ENCODE data around the gene HPCAL4.

Gene HPCAL4

DNA sequence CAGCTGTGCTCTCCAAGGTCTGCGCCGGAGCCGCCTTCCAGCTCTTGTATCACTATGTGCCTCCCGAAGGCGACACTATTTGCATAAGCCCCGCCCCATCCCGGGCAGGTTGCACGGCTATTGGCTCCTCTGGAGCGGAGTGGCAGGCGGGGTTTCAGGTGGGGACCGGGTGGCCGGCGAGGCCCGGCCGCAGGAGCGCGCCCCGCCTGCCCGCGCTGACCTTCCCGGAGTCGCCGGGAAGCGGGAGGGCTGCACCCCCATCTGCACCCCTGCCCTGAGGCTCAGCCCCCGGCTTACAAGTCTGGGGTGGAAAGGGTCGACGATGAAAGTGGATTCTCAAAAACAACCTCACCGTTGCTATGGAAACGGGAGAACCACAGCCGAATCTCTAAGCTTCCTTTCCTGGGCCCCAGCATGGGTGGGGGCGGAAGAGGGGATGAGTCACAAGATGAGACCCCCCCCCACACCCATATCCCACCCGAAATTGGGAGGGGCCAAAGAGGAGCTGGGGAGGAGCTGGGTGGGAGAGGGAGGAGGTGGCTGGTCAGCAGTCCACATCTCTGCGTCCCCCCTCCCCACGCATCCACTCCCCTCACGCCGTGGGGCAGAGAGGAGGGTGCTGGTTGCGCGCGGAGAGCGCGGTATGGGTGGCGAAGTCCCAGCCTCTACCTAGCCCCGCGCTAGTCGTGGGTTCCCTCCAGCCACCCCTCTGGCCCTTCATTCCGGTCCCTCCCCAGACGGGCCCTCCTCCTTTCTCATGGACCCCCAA, at the start of gene HPCAL4:
Gene HPCAL4, minus strand, starts transcription at position 51 of the 769 bp plus-strand sequence. CDS start 6,830 bp downstream, outside the sequence.
- DNase-seq (ENCODE audit: low read depth in 2 of 2): peak; percentile 71 to 87

DNA sequence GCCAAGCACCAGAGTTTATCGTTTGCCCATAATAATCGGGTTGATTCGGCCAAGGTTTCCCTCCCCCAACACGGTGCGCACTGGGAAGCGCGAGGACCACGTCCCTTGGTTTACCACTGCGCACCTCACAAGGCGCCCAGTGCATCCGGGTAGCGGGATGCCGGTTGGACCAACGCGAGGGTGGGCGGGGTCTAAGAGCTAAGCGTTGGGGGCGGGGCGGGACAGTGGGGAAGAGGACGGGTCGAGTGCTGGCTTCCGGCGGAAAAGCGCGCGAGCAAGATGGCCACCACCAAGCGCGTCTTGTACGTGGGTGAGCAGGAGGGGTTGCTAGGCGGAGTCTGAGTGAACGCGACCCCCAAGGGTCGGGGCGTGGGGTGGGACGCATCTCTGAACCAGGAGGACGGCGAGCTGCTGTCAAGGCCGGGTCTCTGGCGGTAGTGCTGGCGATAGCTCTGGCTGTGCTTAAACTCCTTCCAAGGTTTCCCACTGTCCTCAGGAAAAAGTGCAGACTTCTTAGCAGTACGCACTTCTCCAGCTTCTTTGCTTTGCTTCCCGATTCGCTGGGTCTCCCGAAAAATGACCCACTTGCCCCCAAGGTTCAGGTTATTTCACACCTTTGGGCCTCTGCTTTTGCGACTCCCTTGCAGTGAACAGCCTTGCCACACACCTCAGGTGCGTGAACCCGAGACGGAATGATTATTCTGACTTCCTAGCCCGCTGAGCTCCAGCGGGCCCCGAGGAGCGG, 47.6 kb upstream of the HPCAL4 start, which contains the start of gene PPIE:
Gene PPIE, plus strand, starts transcription at position 261 of the 745 bp plus-strand sequence. Its CDS starts 19 bp downstream, at position 280.
- peak; percentile 89 to 91 for DNase-seq (ENCODE audit: low read depth in 2 of 2)

DNA sequence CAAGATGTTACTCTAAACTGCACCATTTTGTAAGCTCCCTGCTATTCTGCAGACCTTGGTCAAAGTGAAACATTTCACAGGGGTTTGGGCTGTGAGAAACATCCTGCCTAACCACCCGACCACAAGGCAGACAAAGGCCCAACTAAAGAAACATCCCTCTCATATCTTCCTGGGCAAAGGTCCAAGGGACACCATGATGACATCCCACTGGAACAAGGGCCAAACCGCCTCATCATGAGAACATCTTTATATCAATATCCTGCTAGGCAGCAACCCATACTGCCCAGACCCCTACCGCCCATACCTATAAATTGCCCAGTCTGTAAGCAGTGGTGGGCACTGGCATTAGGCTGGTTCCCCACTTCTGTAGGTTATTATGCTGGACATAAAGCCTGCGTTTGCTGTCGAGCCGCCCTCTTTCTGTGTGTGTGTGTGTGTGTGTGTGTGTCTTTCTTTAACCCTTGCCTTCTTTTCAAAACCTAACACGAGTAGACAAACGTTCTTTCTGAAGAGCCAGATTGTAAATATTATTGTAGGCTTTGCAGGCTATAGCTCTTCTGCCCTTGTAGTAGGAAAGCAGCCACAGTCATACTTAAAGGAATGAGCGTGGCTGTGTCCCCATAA, 46.4 kb upstream of the HPCAL4 start:
- DNase-seq (ENCODE audit: low read depth in 2 of 2): no peak

DNA sequence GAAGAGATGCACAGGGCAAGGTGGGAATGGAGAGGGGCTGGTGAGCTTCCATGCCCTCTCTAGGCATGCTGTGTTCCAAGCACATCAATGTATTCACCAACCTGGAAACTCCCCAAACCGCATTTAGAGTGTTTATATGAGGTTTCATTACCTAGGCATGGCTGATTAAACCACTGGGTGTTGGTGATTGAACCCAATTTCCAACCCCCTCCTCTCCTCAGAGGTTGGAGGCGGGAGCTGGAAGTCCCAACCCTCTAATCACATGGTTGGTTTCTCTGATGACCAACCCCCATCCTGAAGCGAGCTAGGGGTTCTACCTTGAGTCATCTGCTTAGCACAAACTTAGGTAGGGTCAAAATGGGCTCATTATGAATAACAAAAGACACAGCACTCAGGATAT, 44.5 kb upstream of the HPCAL4 start:
- DNase-seq (ENCODE audit: low read depth in 2 of 2): no peak

DNA sequence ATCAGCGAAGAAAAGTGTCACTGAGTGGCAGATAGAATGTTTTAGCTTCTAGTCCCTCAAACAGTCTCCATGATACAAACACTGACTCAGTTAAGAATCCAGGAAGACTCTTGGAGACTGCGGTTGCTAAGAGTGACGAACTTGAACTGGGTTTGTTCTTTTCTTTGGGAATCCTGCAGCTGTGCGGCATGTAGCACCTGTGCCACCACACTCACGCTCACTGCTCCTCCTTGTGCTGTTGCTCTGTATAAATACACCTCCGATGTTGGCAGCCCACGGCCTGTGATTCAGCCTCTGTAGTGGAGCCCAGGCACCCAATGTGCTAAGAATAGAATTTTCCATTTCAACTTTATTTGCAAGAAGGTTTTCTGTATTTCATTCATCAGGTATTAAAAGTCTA, 41.9 kb upstream of the HPCAL4 start:
- no peak for DNase-seq (ENCODE audit: low read depth in 2 of 2)

DNA sequence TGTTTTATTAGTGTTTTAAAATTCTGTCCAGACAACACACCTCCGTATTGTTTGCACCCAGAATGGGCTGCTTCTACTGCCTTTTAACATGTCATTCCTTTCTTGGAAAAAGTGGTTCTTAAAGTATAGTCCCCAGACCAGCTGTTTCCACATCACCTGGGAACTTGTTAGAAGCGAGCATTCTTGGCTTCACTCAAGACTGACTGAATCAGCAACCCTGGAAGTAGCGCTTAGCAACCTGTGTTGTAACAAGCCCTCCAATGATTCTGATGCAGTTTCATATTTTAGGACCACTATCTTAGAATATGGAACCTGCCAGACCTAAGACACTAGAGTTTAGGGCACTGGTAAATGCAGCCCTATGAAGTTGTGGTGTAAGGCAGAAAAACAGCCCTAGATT, 41.5 kb upstream of the HPCAL4 start:
- DNase-seq (ENCODE audit: low read depth in 2 of 2): no peak

DNA sequence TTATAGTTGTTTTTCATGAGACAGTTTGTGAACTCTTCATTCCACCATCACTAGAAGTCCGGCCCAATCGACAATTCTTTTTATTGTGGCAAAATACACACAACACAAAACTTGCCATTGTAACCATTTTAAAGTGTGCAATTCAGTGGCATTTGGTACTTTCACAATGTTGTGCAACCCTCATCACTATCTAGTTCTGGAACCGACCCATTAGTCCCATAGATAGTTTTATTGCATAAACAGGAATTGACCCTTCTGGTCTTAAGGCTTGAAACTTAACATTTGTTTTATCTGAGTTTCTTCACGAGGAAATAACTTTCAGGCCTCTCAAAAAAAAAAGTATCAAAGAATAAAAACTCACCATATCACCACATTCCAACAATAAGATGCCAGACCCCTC, 38.6 kb upstream of the HPCAL4 start:
- DNase-seq (ENCODE audit: low read depth in 2 of 2): no peak

DNA sequence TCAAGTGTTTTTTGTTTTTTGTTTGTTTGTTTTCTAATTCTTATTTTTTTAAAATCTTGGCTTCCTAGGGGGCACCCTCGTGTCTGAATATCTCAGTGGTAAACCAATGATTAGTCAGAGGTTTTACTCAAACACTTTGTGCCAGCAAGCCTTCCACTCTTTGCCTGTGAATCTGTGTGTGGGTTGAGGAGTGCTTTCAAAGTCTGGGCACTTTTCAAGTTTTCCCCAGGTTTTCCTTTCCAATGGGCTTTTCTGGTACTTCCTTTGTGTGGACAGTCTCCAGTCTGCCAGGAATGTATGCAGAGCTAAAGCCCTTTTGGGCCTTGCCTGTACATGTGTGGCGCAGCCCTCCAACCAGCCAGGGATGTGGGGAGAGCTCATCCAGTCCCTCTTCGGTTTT, 37.8 kb upstream of the HPCAL4 start:
- DNase-seq (ENCODE audit: low read depth in 2 of 2): no peak

DNA sequence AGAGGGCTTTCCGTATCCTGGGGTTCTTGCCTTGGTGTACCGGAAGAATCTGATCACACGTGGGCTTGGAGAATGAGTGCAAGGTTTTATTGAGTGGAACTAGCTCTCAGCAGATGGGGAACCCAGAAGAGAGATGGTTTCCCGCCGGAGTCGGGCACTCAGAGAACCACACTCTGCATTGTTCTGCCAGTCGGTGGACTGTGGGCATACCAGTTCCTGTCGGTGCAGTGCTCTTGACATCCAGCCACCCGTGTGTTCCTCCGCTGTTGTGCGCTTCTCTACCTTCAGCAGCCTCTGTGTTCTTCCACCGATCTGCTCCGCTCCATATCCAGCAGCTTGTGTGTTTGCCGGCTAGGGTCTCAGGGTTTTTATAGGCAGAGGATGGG, 36.7 kb upstream of the HPCAL4 start:
- no peak for DNase-seq (ENCODE audit: low read depth in 2 of 2)

DNA sequence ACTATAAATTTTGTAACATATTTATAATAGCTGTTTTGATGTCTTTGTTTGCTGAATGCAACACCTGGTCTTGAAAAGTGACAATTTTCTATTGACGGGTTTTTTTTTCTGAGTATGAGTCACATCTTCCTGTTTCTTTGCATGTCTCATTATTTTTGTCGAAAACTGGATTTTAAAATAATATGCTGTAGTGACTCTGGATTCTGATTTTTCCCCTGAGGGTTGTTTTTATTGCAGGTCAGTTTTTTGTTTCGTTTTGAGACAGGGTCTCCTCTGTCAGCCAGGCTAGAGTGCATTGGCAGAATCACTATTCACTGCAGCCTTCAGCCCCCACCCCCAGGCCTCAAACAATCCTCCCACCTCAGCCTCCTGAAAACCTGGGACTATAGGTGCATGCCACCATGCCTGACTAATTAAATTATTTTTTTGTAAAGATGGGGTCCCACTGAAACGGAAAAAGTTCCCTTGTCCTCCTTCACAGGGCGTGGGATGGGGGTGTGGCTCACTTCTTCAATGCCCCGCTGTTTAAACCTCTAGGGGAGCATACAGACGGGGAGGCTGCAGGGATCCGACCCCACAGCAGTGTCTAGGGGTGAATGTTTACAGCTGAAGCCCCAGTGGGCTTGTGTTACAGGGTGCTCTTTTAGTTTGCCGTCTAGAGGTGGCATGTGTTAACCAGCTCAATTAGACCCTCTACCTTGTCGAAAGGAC, 36.1 kb upstream of the HPCAL4 start:
- no peak for DNase-seq (ENCODE audit: low read depth in 2 of 2)

DNA sequence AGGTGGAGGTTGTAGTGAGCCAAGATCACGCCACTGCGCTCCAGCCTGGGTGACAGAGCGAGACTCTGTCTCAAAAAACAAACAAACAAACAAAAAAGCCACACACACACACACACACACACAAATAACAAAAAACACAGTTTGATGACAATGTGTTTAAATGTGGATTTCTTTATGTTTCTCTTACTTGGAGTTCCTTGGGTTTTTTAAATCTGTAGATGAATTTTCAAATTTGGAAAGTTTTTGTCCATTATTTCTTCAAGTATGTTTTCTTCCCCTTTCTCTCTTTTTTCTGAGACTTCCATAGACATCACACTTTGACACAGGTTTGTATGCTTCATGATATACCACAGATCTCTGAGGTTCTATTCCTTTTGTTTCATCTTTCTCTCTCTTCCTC, 35.4 kb upstream of the HPCAL4 start:
- no peak for DNase-seq (ENCODE audit: low read depth in 2 of 2)

DNA sequence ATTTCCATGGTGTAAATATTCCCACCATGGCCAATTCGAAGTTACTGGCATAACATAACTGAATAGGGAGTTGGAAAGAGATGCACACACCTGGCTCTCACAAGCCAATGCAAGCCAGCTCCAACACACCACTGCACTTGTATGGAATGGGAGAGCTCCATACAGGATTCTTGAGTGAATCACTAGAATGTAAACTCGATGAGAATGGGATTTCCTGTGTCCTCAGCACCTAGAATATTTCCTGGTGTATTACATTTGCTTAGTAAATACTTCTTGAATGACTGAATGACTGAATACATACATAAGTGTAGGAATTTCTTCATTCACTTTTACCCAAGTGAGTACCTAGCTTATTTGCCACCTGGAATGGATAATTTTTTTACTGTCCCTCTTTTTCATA, 31.3 kb upstream of the HPCAL4 start:
- no peak for DNase-seq (ENCODE audit: low read depth in 2 of 2)

DNA sequence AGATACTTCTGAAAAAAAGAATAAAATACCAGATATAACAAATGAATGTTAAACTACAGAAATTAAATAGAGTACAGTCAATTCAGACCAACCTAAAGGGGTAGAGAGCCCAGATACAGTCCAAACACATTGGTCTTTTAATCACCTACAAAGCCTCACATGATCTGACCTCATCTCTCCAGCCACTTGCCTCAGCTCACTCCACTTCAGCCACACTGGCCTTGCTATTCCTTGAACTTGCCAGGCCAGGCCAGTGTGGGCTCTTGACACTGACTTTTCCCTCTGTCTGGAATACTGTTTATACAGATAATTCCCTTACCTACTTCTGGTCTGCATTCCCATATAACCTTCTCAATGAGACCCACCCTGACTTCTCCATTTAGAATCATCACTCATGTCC, 30.4 kb upstream of the HPCAL4 start:
- no peak for DNase-seq (ENCODE audit: low read depth in 2 of 2)

DNA sequence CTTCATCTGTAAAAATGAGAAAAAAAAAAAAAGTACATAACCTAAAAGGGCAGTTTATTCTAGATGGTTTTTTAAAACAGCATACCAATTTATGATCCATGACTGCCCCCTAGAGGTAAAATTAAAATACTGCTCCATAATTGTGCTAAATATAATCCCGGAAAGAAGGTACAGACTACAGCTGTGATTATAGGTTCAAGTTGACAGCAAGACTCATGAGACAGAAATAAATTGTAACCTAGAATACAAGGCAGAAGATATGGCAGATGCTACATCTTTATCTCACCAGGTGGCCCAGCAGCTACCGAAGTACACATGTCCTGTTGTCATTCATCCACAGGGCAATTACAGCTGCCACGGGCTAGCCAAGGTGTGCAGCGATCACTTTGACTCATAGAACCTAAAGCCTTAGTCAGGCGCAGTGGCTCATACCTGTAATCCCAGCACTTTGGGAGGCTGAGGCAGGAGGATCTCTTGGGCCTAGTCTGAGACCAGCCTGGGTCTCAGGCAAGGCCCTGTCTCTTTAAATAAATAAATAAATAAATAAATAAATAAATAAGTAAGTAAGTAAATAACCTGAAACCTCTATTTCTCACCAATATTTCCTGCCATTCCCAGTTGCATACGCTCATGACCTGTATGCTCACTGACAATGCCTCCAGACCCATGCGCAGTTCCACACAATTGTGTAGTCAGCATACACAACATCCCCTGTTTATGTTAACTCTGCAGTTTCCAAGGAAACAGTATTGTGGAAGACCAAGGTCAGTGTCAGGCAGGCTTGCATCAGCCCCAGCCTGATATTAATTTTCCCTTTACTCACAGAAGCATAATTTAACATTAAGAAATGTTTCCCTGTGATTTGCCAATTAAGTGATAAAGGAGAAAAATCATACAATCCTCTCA, 29.1 kb upstream of the HPCAL4 start:
- DNase-seq (ENCODE audit: low read depth in 2 of 2): no peak

DNA sequence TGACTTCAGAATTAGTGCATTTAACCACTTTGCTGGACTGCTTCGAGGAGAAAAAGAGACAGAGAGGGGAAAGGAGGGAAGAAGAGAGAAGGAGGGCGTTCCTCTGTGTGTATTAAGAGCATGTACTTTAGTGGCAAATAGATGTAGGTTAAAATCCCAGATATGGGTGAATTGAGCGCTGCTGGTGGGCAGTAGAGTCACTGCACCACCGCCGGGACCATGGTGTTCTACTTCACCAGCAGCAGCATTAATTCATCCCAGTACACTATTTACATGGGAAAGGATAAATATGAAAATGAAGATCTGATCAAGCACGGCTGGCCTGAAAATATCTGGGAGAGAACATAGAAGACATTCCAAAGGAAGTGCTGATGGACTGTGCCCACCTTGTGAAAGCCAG, 26.6 kb upstream of the HPCAL4 start:
- DNase-seq (ENCODE audit: low read depth in 2 of 2): no peak

DNA sequence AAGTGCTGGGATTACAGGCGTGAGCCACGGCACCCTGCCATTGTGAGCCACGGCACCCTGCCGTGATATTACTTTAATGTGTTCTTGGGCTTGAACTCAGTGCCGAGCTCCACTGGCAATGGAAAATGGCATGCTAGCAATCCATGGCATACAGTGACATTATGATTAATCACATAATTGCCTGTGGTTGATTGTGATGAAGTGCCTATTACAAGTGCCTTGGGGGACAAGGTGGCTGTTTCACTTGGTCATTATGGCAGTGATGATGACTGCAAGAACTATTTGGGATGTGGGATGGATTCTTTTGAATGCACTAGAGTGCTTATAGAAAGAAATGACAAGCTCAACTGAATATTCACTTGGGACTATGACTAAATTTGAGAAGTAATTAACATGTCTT, 22.3 kb upstream of the HPCAL4 start:
- no peak for DNase-seq (ENCODE audit: low read depth in 2 of 2)

DNA sequence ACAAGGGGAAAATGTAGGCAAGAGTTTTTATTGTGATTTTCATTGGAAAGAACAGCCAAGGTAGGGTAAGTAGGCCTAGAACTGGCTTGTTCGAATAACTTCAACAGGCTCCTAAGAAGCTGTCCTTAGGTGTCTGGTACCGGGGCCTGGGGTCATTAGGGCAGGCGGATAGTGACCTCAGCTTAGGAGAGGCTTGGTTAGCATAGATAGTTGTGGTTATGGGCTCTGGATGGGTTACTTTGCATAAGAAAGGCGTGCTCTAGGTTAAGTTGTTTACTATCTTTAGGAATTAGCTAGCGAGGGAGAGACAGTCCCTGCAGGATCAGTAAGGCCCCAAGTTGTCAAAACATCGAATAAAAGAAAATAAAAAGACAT, 20.7 kb upstream of the HPCAL4 start:
- no peak for DNase-seq (ENCODE audit: low read depth in 2 of 2)

DNA sequence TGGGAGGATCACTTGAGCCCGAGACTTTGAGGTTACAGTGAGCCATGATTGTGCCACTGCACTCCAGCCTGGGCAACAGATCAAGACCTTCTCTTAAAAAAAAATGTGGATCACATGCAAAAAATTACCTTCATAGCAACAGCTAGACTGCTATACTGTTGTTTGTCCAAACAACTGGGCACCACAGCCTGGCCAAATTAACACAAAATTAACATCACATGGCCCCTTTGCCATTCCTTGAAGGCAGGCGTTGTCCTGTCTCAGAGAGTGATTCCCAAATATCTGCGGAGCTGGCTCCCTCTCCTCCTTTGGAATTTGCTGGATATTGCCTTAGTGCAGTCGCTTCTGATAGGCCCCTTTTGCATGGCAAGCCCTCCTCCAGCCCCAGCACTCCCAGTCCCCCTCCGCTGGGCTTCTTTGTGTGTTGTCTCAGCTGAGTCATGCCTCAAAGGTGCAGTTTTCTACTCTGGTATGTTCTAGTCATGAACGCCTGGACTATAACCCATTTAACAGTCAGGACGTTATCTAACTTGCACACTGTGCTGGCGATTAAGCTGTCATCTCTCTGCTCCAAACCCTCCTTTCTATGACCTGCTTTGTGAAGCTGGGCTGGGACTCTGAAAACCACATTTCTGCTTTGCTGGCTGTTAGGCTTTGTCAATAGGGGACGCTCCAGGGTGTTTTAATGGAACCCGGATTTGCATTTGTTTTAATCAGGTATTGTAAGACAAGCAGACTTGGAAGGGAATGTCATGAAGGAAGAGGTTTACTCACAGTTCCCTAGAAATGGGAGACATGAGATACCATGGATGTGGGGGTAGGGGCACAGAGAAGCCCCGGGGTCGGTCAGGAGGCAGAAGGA, 20.1 kb upstream of the HPCAL4 start:
- DNase-seq (ENCODE audit: low read depth in 2 of 2): no peak

DNA sequence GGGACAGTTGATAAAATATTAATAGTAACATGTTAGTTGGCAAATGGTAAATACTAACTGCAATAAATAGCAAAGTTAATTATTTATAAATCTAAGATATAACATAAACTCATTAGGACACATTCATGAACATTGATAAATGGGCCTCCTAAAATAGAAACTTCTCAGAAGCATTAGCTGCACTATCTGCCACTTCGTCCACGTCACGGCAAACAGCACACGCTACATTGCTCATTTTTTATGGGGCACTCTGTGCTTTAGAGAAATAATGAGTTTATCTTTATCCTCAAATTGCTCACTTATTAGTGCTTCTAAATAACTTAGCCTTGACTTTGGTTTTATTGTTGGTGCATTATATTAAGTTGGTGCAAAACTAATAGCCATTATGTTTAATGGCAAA, 16.3 kb upstream of the HPCAL4 start:
- DNase-seq (ENCODE audit: low read depth in 2 of 2): no peak

DNA sequence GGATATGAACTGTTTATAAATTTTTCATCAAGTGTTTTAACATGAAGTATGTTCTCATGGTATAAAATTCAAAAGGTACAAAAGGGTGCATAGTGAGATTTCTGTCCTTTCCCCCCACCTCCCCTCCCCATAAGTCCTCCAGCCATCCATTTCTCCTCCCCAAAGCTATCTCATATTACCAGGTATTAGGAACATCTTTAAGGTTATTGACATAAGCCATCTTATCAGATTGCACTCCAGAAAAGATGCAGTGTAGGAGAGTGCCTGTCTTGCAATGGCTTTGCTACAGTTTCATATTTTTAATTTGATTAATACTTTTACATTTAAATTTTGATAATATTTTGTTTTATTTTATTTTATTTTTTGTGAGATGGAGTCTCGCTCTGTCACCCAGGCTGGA, 13.5 kb upstream of the HPCAL4 start:
- no peak for DNase-seq (ENCODE audit: low read depth in 2 of 2)
